Skeletal muscle satellite cell (primary cell): Measurements from ENCODE around the gene M1AP.

Experiments used
- H3K27me3 ChIP-seq: 2 replicates; pipeline ENCODE4 v1.7.0; 2013; ENCODE audit warnings: low read length; ENCODE audit not compliant: control insufficient read depth, insufficient read depth
- H3K36me3 ChIP-seq: 2 replicates; pipeline ENCODE4 v1.7.0; 2013; ENCODE audit warnings: mild to moderate bottlenecking, control low read depth, low read length; ENCODE audit not compliant: insufficient read depth
- H3K4me1 ChIP-seq: 2 replicates; pipeline ENCODE4 v1.7.0; 2013; ENCODE audit warnings: low read length; ENCODE audit not compliant: control insufficient read depth, insufficient read depth
- H3K4me2 ChIP-seq: 2 replicates; pipeline ENCODE4 v1.7.0; 2013; ENCODE audit warnings: mild to moderate bottlenecking, low read length
- H3K4me3 ChIP-seq: 2 replicates; pipeline ENCODE4 v1.7.0; 2013; ENCODE audit warnings: low read length
- H3K9ac ChIP-seq: 2 replicates; pipeline ENCODE4 v1.7.0; 2013; ENCODE audit warnings: mild to moderate bottlenecking, low read depth, low read length, moderate library complexity
- H3K9me3 ChIP-seq: replicated peaks from 2 replicates; pipeline ENCODE4 v1.7.0; 2013; ENCODE audit warnings: mild to moderate bottlenecking, control low read depth, low read length

The M1AP gene

DNA sequence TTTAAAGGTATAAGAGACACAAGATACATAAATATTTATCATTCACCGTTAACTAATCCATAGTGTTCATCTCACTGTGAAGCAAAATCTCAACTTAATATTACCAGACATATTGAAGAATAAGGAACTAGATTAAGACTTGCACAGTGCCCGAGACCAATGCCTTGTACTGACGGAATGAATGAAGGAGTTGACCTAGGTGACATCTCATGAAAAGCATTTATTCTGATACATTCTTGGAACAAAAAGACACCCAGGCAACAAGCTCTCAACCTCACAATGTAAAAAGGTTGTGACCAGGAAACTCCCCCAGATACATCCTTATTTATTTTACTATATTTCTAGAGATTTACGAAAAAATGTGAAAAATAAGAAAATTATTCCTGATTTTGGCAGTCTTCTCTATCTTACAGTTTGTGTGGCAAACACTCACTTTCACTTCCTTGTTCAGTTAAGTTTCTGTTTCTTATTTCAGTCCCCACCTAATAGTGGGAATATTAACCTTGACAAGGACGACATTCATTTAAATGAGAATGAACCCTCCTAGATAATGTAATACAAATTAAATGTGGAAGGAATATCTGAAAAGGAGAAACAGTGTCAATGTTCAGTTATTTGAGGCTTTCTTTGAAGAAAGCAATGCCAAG, 28.4 kb downstream of the M1AP start:
- Histone ChIP-seq H3K36me3 (no peaks in the 10 kb centered on the region), H3K4me2 (no peak overlapping the region), H3K4me1 (no peaks in the 10 kb centered on the region), H3K4me3 (no peak overlapping the region), H3K9ac (no peak overlapping the region), H3K9me3 (no peaks in the 10 kb centered on the region), H3K27me3 (peaks cover 55% of the 10 kb centered on the region)

GRCh38 chr2:74618410-74619083, 29.6 kb downstream of the M1AP start:
- H3K36me3 ChIP-seq: no peaks in the 10 kb centered on the region
- no peak overlapping the region for H3K4me2 ChIP-seq
- H3K9ac ChIP-seq: no peak overlapping the region
- no peak overlapping the region for H3K4me3 ChIP-seq
- H3K4me1 ChIP-seq: no peaks in the 10 kb centered on the region
- H3K27me3 ChIP-seq: peaks cover 68% of the 10 kb centered on the region
- no peaks in the 10 kb centered on the region for H3K9me3 ChIP-seq

DNA sequence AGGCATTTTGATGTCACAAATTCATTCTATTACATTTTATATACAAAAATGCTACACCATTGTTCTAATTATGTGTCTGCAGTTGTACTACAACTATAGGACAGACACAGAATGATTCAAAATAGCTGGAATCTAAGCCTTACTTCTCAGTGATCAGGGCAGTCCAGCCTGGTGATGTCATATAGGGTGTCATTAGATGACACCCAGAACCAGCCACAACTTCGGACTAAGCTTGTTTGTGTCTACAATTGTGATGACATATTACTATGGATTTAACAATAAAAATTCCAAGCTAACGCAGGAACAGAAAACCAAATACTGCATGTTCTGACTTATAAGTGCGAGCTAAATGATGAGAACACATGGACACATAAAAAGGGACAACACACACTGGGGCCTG, 31.0 kb downstream of the M1AP start:
- Histone ChIP-seq H3K9me3 (no peaks in the 10 kb centered on the region), H3K36me3 (no peaks in the 10 kb centered on the region), H3K4me2 (no peak overlapping the region), H3K4me1 (no peaks in the 10 kb centered on the region), H3K27me3 (peaks cover 79% of the 10 kb centered on the region), H3K9ac (no peak overlapping the region), H3K4me3 (no peak overlapping the region)

DNA sequence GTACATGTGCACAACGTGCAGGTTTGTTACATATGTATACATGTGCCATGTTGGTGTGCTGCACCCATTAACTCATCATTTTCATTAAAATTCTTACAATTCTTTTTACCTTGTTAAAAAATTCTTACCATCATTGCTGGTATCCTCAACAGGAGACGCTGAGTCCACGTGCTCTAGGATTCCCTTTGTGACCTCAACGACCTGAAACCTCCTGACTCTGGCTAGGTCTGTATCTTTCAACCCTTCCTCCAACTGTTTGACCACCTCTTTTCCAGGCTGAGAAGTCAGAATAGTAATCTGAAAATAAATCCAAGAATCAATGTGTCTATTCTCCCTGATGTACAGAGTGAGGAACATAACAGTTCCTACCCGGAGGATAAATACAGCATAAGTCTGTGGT, 41.2 kb downstream of the M1AP start:
- Histone ChIP-seq H3K9me3 (no peaks in the 10 kb centered on the region), H3K4me1 (no peaks in the 10 kb centered on the region), H3K36me3 (no peaks in the 10 kb centered on the region), H3K27me3 (peaks cover 58% of the 10 kb centered on the region), H3K4me3 (no peak overlapping the region), H3K9ac (no peak overlapping the region), H3K4me2 (no peak overlapping the region)

GRCh38 chr2:74603282-74604000, 44.7 kb downstream of the M1AP start:
- Histone ChIP-seq H3K9ac (no peak overlapping the region), H3K9me3 (no peaks in the 10 kb centered on the region), H3K4me1 (no peaks in the 10 kb centered on the region), H3K4me2 (no peak overlapping the region), H3K36me3 (no peaks in the 10 kb centered on the region), H3K27me3 (peaks cover 57% of the 10 kb centered on the region), H3K4me3 (no peak overlapping the region)

- Histone ChIP-seq H3K9ac (no peak overlapping the region), H3K4me1 (no peaks in the 10 kb centered on the region), H3K27me3 (peaks cover 55% of the 10 kb centered on the region), H3K4me2 (no peak overlapping the region), H3K9me3 (no peaks in the 10 kb centered on the region), H3K4me3 (no peak overlapping the region), H3K36me3 (no peaks in the 10 kb centered on the region)
These were observed 45.4 kb downstream of the M1AP start for GRCh38 chr2:74602586-74603281.

DNA sequence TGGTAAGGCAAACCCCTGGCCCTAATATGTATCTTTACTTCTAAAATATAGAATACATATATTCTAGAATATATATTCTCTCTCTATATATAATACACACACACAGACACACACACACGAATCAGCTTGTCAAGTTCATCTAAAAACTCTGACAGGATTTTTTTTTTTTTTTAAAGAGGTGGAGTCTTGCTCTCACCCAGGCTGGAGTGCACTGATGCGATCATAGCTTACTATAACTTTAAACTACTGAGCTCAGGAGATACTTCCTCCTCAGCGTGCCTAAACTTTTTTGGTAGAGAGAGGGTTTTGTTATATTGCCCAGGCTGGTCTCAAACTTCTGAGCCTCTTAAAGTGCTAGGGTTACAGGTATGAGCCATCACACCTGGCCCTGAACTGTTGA, 48.5 kb downstream of the M1AP start:
- no peaks in the 10 kb centered on the region for H3K9me3 ChIP-seq
- H3K4me3 ChIP-seq: no peak overlapping the region
- no peak overlapping the region for H3K4me2 ChIP-seq
- no peaks in the 10 kb centered on the region for H3K4me1 ChIP-seq
- H3K36me3 ChIP-seq: no peaks in the 10 kb centered on the region
- H3K9ac ChIP-seq: no peak overlapping the region
- peaks cover 55% of the 10 kb centered on the region for H3K27me3 ChIP-seq

DNA sequence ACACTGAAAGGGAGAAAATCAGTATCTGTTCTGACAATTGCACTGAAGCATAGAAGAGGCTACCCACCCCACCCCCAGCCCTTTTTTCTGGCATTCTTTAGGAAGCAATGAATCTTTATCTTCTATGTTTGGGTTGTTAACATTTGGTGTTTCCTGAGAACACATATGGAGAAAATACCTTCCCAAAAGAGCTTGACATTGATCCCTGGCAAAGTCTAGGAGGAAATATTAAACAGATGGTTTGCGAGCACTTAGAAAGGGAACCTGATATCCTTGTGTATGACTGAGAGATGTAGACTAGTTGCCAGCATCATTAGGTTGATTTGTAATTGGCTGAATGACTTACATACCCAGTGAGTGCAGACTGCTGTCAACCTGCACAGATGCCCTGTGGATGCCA, 50.7 kb downstream of the M1AP start:
- no peak overlapping the region for H3K4me3 ChIP-seq
- H3K36me3 ChIP-seq: no peaks in the 10 kb centered on the region
- peaks cover 44% of the 10 kb centered on the region for H3K27me3 ChIP-seq
- no peak overlapping the region for H3K9ac ChIP-seq
- H3K9me3 ChIP-seq: no peaks in the 10 kb centered on the region
- H3K4me2 ChIP-seq: no peak overlapping the region
- H3K4me1 ChIP-seq: peaks cover 7% of the 10 kb centered on the region

DNA sequence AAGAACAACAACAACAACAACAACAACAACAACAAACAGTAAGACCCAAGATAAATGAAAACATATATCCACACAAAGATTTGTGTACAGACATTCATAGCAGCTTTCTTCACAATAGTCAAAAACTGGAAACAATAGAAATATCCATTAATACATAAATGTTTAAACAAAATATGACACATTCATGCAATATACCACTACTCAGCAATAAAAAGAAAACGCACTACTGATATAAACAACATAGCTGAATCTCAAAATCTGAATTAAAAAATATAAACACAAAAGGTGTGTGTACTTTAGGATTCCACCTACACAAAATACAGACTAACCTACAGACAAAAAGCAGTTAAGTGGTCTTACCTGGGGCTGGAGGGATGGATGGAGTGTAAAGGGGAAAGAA, 51.5 kb downstream of the M1AP start:
- no peaks in the 10 kb centered on the region for H3K9me3 ChIP-seq
- H3K9ac ChIP-seq: no peak overlapping the region
- no peak overlapping the region for H3K4me3 ChIP-seq
- peaks cover 7% of the 10 kb centered on the region for H3K4me1 ChIP-seq
- H3K4me2 ChIP-seq: no peak overlapping the region
- H3K27me3 ChIP-seq: peaks cover 39% of the 10 kb centered on the region
- H3K36me3 ChIP-seq: no peaks in the 10 kb centered on the region

GRCh38 chr2:74593826-74594772, 54.0 kb downstream of the M1AP start:
- H3K4me1 ChIP-seq: peaks cover 7% of the 10 kb centered on the region
- H3K36me3 ChIP-seq: no peaks in the 10 kb centered on the region
- H3K9me3 ChIP-seq: no peaks in the 10 kb centered on the region
- peaks cover 43% of the 10 kb centered on the region for H3K27me3 ChIP-seq
- H3K4me2 ChIP-seq: no peak overlapping the region
- no peak overlapping the region for H3K4me3 ChIP-seq
- no peak overlapping the region for H3K9ac ChIP-seq
